Fibroblast of lung (primary cell): ENCODE data around the gene ADCY5. TPM values are rescaled to one million over a fixed set of nuclear protein-coding genes. Genes with fewer than 3 reads are reported as not detected.

Experiments used
- DNase-seq, 2 donors: peaks; one replicate each; pipeline versions ENCODE4 v3.0.0 to v3.0.0-alpha.2; 2010; ENCODE audit warnings: low read depth in 2 of 2
- H2AFZ ChIP-seq: 2 replicates; pipeline ENCODE4 v1.5.1; 2012; ENCODE audit warnings: low read length, control low read depth, inconsistent platforms
- H3K27ac ChIP-seq: 2 replicates; pipeline ENCODE4 v1.5.1; 2011; ENCODE audit warnings: low read length, control low read depth; ENCODE audit not compliant: insufficient read depth
- H3K27me3 ChIP-seq: 2 replicates; pipeline ENCODE4 v1.5.1; 2011; ENCODE audit warnings: mild to moderate bottlenecking, low read length; ENCODE audit not compliant: control insufficient read depth, insufficient read depth
- H3K36me3 ChIP-seq: 2 replicates; pipeline ENCODE4 v1.5.1; 2011; ENCODE audit warnings: low read length; ENCODE audit not compliant: control insufficient read depth, insufficient read depth
- H3K4me1 ChIP-seq: 2 replicates; pipeline ENCODE4 v1.5.1; 2011; ENCODE audit warnings: low read length; ENCODE audit not compliant: control insufficient read depth, insufficient read depth; ENCODE audit errors: extremely low read depth
- H3K4me2 ChIP-seq: 2 replicates; pipeline ENCODE4 v1.5.1; 2011; ENCODE audit warnings: low read length, control low read depth; ENCODE audit not compliant: insufficient read depth; ENCODE audit errors: extremely low read depth
- H3K4me3 ChIP-seq, 4 experiments: fragments of 200-600 bp in 1 of 4; sonication (generic) in 1 of 4; replicated peaks in 1 of 4; 2 replicates each; pipeline ENCODE4 v1.5.1; 2011 to 2016; ENCODE audit warnings: low read length in 4 of 4, low read depth in 3 of 4, mild to moderate bottlenecking in 3 of 4, control low read depth in 2 of 4, inconsistent platforms in 1 of 4, mixed read lengths in 1 of 4; ENCODE audit not compliant: insufficient read depth in 1 of 4; ENCODE audit errors: control extremely low read depth in 1 of 4
- H3K79me2 ChIP-seq: 2 replicates; pipeline ENCODE4 v1.5.1; 2012; ENCODE audit warnings: mild to moderate bottlenecking, low read length, inconsistent platforms; ENCODE audit not compliant: control insufficient read depth, insufficient read depth
- H3K9ac ChIP-seq: 2 replicates; pipeline ENCODE4 v1.5.1; 2011; ENCODE audit warnings: mild to moderate bottlenecking, low read length, control low read depth; ENCODE audit not compliant: insufficient read depth
- H3K9me3 ChIP-seq: 2 replicates; pipeline ENCODE4 v1.5.1; 2012; ENCODE audit warnings: low read depth, low read length; ENCODE audit not compliant: control insufficient read depth, insufficient read depth
- H4K20me1 ChIP-seq: 2 replicates; pipeline ENCODE4 v1.5.1; 2011; ENCODE audit warnings: low read length; ENCODE audit not compliant: control insufficient read depth, insufficient read depth; ENCODE audit errors: extremely low read depth
- CTCF ChIP-seq, 2 donors: IDR thresholded peaks in 1 of 2; conservative IDR thresholded peaks in 1 of 2; 1 replicate in 1 of 2; 2 replicates in 1 of 2; pipeline ENCODE4 v1.5.1; 2011 to 2012; ENCODE audit warnings: low read length in 2 of 2, control low read depth in 1 of 2, inconsistent platforms in 1 of 2, low read depth in 1 of 2, mild to moderate bottlenecking in 1 of 2
- EZH2 ChIP-seq: IDR thresholded peaks from 2 replicates; pipeline ENCODE4 v1.5.1; 2012; ENCODE audit warnings: low read length, control low read depth, mild to moderate bottlenecking; ENCODE audit errors: missing control alignments
- polyA plus RNA-seq, 2 donors: library from polyadenylated mRNA; depleted of rRNA in 1 of 2; stranded (reverse) in 1 of 2; unstranded in 1 of 2; fragments of >200 nt; gene quantifications; 2 replicates each; pipeline ENCODE4 v1.2.1, GENCODE V29; 2011 to 2012; ENCODE audit warnings: missing spikeins in 1 of 2
- total RNA-seq: library from RNA; depleted of rRNA; stranded (reverse); fragments of >200 nt; gene quantifications from 2 replicates; pipeline ENCODE4 v1.2.1, GENCODE V29; 2014

Gene ADCY5
- total and polyA plus RNA-seq, 2 donors (not counting 1 experiment from before 2014, with no cell fraction given) = 0.11 to 0.50 TPM

- no peak overlapping the region for H3K4me3 ChIP-seq
- no peaks in the 10 kb centered on the region for H3K9me3 ChIP-seq
- no peaks in the 10 kb centered on the region for H3K27me3 ChIP-seq
- no peak for DNase-seq
- no peaks in the 10 kb centered on the region for H3K79me2 ChIP-seq
- no peak overlapping the region for H3K9ac ChIP-seq
- H3K27ac ChIP-seq = no peak overlapping the region
- H3K4me2 ChIP-seq = no peak overlapping the region
- H3K36me3 ChIP-seq = no peaks in the 10 kb centered on the region
- no peak for TF ChIP-seq CTCF (conservative IDR thresholded peaks at IDR 0.05 in 1 of 2, IDR thresholded peaks at IDR 0.05 in 1 of 2; ENCODE audit: low read depth in 1 of 2, low read length in 2 of 2)
- no peak overlapping the region for H2AFZ ChIP-seq
- H4K20me1 ChIP-seq = no peaks in the 10 kb centered on the region
- no peaks in the 10 kb centered on the region for H3K4me1 ChIP-seq
These were observed 166.4 kb downstream of the ADCY5 start for GRCh38 chr3:123282461-123282860.

DNA sequence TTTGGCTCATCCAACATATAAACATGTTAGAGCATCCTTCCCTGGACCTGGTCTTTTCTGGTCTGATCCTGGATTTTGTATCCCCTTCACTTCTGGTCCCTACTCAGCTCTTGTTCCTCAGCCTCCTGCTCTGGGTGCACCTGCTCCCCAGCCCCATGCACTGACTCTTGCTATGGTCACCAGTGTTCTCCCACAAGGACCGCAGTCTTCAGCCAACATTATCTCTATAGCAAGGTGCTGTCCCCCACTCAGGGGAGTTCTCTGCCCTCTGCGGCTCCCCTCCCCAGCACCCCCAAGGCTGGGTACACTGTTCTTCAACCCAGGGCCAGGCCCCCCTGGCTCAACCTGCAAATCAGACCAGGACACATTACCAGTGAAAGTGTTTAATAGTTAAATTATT lies 167.0 kb downstream of the ADCY5 start:
- H4K20me1 ChIP-seq = no peaks in the 10 kb centered on the region
- H3K4me1 ChIP-seq = no peaks in the 10 kb centered on the region
- no peak overlapping the region for H3K4me2 ChIP-seq
- no peak for DNase-seq
- H3K9ac ChIP-seq = no peak overlapping the region
- H3K9me3 ChIP-seq = no peaks in the 10 kb centered on the region
- no peak overlapping the region for H3K27ac ChIP-seq
- H3K36me3 ChIP-seq = no peaks in the 10 kb centered on the region
- no peak overlapping the region for H3K4me3 ChIP-seq
- H2AFZ ChIP-seq = no peak overlapping the region
- TF ChIP-seq EZH2 = no peak
- H3K79me2 ChIP-seq = no peaks in the 10 kb centered on the region
- no peaks in the 10 kb centered on the region for H3K27me3 ChIP-seq

GRCh38 chr3:123281406-123281805 lies 167.5 kb downstream of the ADCY5 start:
- H3K9me3 ChIP-seq = no peaks in the 10 kb centered on the region
- H3K27me3 ChIP-seq = no peaks in the 10 kb centered on the region
- H3K27ac ChIP-seq = no peak overlapping the region
- no peaks in the 10 kb centered on the region for H3K4me1 ChIP-seq
- TF ChIP-seq CTCF (conservative IDR thresholded peaks at IDR 0.05 in 1 of 2, IDR thresholded peaks at IDR 0.05 in 1 of 2; ENCODE audit: low read depth in 1 of 2, low read length in 2 of 2) = no peak
- TF ChIP-seq EZH2 = no peak
- H3K79me2 ChIP-seq = no peaks in the 10 kb centered on the region
- H3K9ac ChIP-seq = no peak overlapping the region
- no peak overlapping the region for H3K4me3 ChIP-seq
- no peaks in the 10 kb centered on the region for H4K20me1 ChIP-seq
- H3K36me3 ChIP-seq = no peaks in the 10 kb centered on the region
- no peak overlapping the region for H3K4me2 ChIP-seq
- DNase-seq = no peak
- no peak overlapping the region for H2AFZ ChIP-seq
